Fibroblast of peridontal ligament (primary cell): Measurements from ENCODE around the gene ACACA.
"Not testable (repeated sequence)": the region's sequence is repeated elsewhere in the genome, so short reads cannot be mapped to it uniquely, and the experiment has no call there.

Experiments
- DNase-seq: peaks from one replicate; pipeline ENCODE4 v3.0.0-alpha.2; 2010; ENCODE audit errors: extremely low read depth

The ACACA gene

GRCh38 chr17:37177254-37177870 lies 229.3 kb downstream of the ACACA start:
- DNase-seq: peak; percentile 36

GRCh38 chr17:37176723-37177122 lies 229.9 kb downstream of the ACACA start:
- DNase-seq: peak; percentile 55

DNA sequence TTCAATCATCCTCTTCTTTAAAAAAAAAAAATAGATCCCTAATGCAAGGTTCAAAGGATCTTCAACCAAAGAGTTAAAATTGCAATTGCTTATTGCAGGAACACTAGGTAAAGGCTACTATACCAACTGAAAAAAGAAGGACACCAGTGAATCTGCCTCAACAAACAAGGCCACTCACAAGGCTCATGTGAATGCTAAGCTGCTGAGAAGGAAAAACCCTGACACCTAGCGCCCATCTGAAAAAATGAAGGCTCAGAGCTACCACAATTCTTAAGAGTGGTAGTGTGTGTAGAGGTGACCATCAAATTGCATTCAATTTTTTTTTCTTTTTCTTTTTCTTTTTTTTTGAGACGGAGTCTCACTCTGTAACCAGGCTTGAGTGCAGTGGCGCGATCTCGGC lies 232.4 kb downstream of the ACACA start:
- peak; percentile 53 for DNase-seq

DNA sequence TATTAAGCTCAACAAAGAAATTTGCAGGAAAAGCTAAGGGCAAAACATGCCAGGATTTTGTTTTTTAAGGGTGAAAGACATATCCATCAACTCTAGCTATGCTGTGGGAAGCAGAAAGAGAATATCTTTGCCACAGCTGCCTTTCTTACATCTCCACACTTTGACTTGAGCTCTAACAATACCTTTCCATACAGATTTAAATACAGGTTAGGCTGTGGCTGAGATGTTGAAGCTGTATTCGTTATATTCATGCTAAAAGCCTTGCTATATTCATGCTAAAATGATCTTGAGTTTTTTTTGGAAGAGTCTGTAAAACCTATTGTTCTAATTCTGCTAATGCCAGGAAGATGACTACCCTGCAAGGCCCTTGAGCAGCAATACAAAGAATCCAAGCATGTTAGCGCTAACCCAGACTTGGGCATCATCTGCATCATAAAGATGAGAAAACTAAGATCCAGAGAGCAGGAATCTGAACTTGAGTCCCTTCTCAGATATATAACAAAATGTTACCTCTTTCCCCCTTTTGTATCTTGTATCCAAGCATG lies 235.7 kb downstream of the ACACA start:
- DNase-seq: no peak

- DNase-seq: no peak
These were observed 237.8 kb downstream of the ACACA start for GRCh38 chr17:37168731-37169353.

DNA sequence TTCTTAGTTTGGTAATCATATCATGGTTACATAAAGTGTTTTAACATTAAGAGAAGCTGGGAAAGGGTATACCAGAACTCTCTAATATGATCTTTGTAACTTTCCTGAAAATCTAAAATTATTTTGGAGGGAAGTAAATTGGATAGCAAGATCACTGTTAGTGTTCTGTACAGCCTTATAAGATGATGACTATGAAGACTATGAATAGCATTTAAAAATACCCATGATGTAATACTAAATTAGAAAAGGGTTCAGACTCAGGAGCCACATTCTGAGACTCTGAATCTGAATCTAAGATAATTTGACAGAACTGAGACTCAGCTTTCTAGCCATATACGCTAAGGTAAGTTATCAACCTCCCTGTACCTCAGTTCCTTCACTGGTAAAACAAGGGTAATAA lies 238.9 kb downstream of the ACACA start:
- no peak for DNase-seq

DNA sequence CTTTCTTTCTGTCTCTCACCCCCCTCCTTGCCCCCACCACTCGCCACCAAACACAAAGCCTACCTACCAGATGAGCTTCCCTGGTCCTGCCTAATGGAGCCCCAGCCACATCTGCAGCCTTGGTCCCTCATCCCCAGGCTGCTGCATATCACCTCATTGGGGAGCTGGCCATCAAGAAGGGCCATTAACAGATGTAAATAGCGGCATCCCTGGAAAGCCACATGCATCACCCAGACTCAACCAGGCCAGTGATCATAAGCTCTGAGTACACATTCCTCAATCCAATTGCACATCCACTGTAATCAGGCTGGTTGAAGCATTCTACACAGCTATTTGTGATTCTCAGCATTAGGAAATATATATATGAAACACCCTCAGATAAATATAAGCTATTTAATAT lies 242.6 kb downstream of the ACACA start:
- DNase-seq: no peak

DNA sequence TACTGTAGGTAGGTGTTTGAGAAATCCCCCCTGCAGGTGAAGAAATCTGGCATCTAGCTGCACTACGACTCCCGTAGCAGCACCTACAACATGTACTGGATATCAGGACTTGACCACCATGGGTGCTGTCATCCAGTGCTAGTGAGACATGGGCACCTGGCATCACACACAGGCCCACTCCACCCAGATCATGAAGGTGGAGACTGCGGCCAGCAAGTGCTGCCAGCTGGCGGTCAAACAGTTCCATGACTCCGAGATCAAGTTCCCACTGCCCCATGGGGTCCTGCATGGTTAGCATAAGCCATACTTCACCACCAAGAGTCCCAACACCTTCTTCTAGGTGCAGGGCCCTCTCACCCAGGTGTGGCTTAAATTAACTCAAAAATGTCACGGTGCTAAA lies 243.8 kb downstream of the ACACA start:
- DNase-seq: no peak

DNA sequence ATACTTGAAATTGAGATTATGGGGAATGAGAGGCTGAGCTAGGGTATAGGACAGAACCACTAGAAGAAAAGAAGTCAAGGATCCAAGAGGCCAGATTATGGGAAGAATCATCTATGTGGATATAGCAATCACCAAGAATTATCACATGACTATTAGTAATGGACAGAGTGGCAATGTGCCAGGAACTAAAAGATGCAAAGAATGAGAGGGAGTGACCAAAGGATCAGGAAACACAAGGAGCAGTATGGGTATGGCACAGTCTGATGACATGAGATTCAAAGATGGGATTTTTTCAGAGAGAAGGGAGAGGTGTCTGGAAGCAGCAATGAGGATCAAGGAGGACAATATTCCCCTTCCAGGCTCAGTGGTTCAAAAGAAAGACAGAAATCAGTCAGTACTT lies 245.7 kb downstream of the ACACA start:
- DNase-seq: peak; percentile 32

DNA sequence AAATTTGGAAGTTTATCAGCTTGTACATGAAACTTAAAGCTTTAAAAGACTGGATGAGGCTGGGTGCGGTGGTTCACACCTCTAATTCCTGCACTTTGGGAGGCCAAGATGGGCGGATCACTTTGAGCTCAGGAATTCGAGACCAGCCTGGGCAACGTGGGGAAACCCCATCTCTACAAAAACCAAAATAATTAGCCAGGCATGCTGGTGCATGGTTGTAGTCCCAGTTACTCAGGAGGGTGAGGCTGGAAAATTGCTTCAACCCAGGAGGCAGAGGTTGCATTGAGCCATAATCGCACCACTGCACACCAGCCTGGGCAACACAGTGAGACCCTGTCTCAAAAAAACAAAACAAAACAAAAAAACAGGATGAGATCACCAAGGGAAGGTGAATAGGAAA lies 248.3 kb downstream of the ACACA start:
- DNase-seq: no peak

- DNase-seq: peak; percentile 26
These were observed 258.5 kb downstream of the ACACA start for GRCh38 chr17:37148156-37148555.

DNA sequence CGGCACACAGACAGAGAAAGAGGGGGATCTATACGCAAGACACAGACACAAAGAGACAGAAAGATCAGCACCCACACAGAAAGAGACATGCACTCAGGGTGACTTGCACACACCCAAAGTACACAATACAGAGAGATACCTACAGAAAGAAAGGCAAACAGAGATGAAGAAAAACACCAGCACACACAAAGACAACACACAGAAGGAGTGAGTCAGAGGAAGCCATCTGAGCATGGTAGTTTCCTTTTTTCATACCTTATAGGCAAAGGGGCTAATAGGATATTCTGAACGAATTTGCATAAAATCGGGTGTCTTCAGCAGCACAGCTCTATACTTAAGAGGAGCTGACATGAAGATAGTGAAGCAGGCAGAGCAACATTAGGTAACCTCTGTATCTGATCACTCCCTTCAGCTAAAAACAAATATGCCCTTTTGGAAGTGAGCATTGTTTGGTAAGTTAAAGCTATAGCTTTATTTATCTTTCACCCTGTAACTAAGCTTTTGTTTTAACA lies 259.3 kb downstream of the ACACA start:
- no peak for DNase-seq

- no peak for DNase-seq
These were observed 260.3 kb downstream of the ACACA start for GRCh38 chr17:37146086-37147064.

DNA sequence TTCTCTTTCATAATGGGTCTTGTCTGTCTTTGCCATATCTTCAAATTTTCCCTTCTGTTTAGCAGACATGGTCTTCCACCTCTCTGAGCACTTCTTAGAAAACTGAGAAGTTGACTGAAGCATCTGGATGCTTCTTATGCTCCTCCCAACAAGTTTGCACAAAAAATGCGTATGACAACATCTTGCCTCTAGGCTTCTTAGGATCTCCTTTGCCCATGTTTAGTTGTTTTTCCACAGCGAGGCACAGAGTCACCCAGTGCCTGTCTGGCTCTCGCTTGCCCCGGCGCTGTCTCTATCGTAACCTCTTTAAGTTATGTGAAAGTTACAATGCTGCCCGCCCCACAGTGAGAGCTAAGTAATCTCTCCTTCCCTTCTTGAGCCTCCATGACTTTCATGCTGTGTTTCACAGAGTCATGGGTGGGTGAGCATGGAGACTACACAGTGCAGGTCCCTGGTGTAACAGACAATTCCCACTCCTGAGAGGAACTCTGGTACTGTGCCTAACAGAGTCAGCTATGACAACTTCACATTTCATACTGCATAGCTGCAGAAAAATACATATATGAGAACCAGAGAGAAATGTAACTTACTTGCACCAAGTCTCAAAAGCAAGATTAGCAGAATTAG lies 262.4 kb downstream of the ACACA start:
- no peak for DNase-seq

GRCh38 chr17:37143558-37143957 lies 263.1 kb downstream of the ACACA start:
- not testable (repeated sequence) for DNase-seq

GRCh38 chr17:37142294-37142896 lies 264.2 kb downstream of the ACACA start:
- no peak for DNase-seq

- no peak for DNase-seq
These were observed 268.0 kb downstream of the ACACA start for GRCh38 chr17:37138571-37139120.

GRCh38 chr17:37137906-37138514 lies 268.6 kb downstream of the ACACA start:
- no peak for DNase-seq

- no peak for DNase-seq
These were observed 269.5 kb downstream of the ACACA start for GRCh38 chr17:37137070-37137610.

- DNase-seq: no peak
These were observed 271.1 kb downstream of the ACACA start for GRCh38 chr17:37135576-37135975.
